ENCODE measurements around the gene HIF1A.

Gene HIF1A

GRCh38 chr14:61695695-61696527 is 598 bp downstream of the HIF1A start:
- no peak for TF ChIP-seq CTCF (conservative IDR thresholded peaks at IDR 0.05; ENCODE audit: low read depth, low read length)
- Histone ChIP-seq H3K4me2 (peak overlapping the region; percentile 83), H3K4me3 (IDR thresholded peaks at IDR 0.05; ENCODE audit: insufficient read depth, low read depth, low read length) (no peak overlapping the region), H3K27me3 (ENCODE audit: insufficient read depth, low read depth) (no peaks in the 10 kb centered on the region), H4K20me1 (ENCODE audit: insufficient read depth) (0 out of 2 replicates have a peak, but pooled peaks cover 4% of the 10 kb centered on the region), H3K9ac (peak overlapping the region; percentile 84), H3K36me3 (ENCODE audit: insufficient read depth) (no peaks in the 10 kb centered on the region), H3K79me2 (ENCODE audit: insufficient read depth, low read depth) (peaks cover 51% of the 10 kb centered on the region), H3K27ac (peak overlapping the region; percentile 82), H2AFZ (ENCODE audit: low read depth) (peak overlapping the region; percentile 61), H3K4me1 (ENCODE audit: low read depth, poor library complexity, severe bottlenecking) (peaks cover 20% of the 10 kb centered on the region)

- H3K79me2 ChIP-seq (ENCODE audit: insufficient read depth, low read depth), result peaks cover 60% of the 10 kb centered on the region
- no peak for TF ChIP-seq CTCF (conservative IDR thresholded peaks at IDR 0.05; ENCODE audit: low read depth, low read length)
- peak overlapping the region; percentile 84; the same call in 1 of the 2 replicates for H3K9ac ChIP-seq
- H3K4me3 ChIP-seq (IDR thresholded peaks at IDR 0.05; ENCODE audit: insufficient read depth, low read depth, low read length), result no peak overlapping the region
- peaks cover 20% of the 10 kb centered on the region for H3K4me1 ChIP-seq (ENCODE audit: low read depth, poor library complexity, severe bottlenecking)
- H4K20me1 ChIP-seq (ENCODE audit: insufficient read depth), result 0 out of 2 replicates have a peak, but pooled peaks cover 4% of the 10 kb centered on the region
- H3K27me3 ChIP-seq (ENCODE audit: insufficient read depth, low read depth), result no peaks in the 10 kb centered on the region
- H2AFZ ChIP-seq (ENCODE audit: low read depth), result no peak overlapping the region
- H3K4me2 ChIP-seq, result peak overlapping the region; percentile 83
- H3K27ac ChIP-seq, result no peak overlapping the region; the same call in 1 of the 2 replicates
- no peaks in the 10 kb centered on the region for H3K36me3 ChIP-seq (ENCODE audit: insufficient read depth)
Measured at GRCh38 chr14:61696753-61697318, 1.5 kb downstream of the HIF1A start.

- Histone ChIP-seq H4K20me1 (ENCODE audit: insufficient read depth) (0 out of 2 replicates have a peak, but pooled peaks cover 4% of the 10 kb centered on the region), H3K36me3 (ENCODE audit: insufficient read depth) (no peaks in the 10 kb centered on the region), H3K27me3 (ENCODE audit: insufficient read depth, low read depth) (no peaks in the 10 kb centered on the region), H3K4me3 (IDR thresholded peaks at IDR 0.05; ENCODE audit: insufficient read depth, low read depth, low read length) (no peak overlapping the region), H2AFZ (ENCODE audit: low read depth) (no peak overlapping the region), H3K79me2 (ENCODE audit: insufficient read depth, low read depth) (peaks cover 72% of the 10 kb centered on the region), H3K9ac (no peak overlapping the region), H3K4me2 (no peak overlapping the region; the same call in 1 of the 2 replicates), H3K4me1 (ENCODE audit: low read depth, poor library complexity, severe bottlenecking) (peaks cover 20% of the 10 kb centered on the region), H3K27ac (no peak overlapping the region)
- no peak for TF ChIP-seq CTCF (conservative IDR thresholded peaks at IDR 0.05; ENCODE audit: low read depth, low read length)
Measured at GRCh38 chr14:61698206-61698980, 3.1 kb downstream of the HIF1A start.

GRCh38 chr14:61699027-61699426 is 3.7 kb downstream of the HIF1A start:
- Histone ChIP-seq H2AFZ (ENCODE audit: low read depth) (no peak overlapping the region), H3K4me2 (no peak overlapping the region), H3K9ac (no peak overlapping the region), H4K20me1 (ENCODE audit: insufficient read depth) (0 out of 2 replicates have a peak, but pooled peaks cover 4% of the 10 kb centered on the region), H3K79me2 (ENCODE audit: insufficient read depth, low read depth) (peaks cover 79% of the 10 kb centered on the region), H3K27me3 (ENCODE audit: insufficient read depth, low read depth) (no peaks in the 10 kb centered on the region), H3K27ac (no peak overlapping the region), H3K4me3 (IDR thresholded peaks at IDR 0.05; ENCODE audit: insufficient read depth, low read depth, low read length) (no peak overlapping the region), H3K4me1 (ENCODE audit: low read depth, poor library complexity, severe bottlenecking) (peaks cover 20% of the 10 kb centered on the region), H3K36me3 (ENCODE audit: insufficient read depth) (no peaks in the 10 kb centered on the region)
- no peak for TF ChIP-seq CTCF (conservative IDR thresholded peaks at IDR 0.05; ENCODE audit: low read depth, low read length)
